Activated naive CD4-positive, alpha-beta T cell treated with anti-CD3 and anti-CD28 coated beads for 36 hours (primary cell): ENCODE results near the gene AMPD2. TPM values are rescaled to one million over a fixed set of nuclear protein-coding genes. Genes with fewer than 3 reads are reported as not detected.

ENCODE experiments used
- CTCF ChIA-PET: fragments of 350-600 bp; sonication (Branson Sonifier 250); formaldehyde crosslinking; loops from one replicate; lab custom pipeline; 2021; ENCODE audit warnings: antibody characterized with exemption; lab: Charles Lee
- DNase-seq: peaks from one replicate; pipeline ENCODE4 v3.0.0-alpha.2; 2020
- H3K27ac Mint-ChIP-seq: one replicate; pipeline ENCODE4 v1.8.0; 2021; ENCODE audit warnings: mild to moderate bottlenecking, mixed read lengths
- H3K27me3 Mint-ChIP-seq: one replicate; pipeline ENCODE4 v1.8.0; 2021; ENCODE audit warnings: low read depth, mixed read lengths
- H3K36me3 Mint-ChIP-seq: one replicate; pipeline ENCODE4 v1.8.0; 2021; ENCODE audit warnings: low read depth, mixed read lengths
- H3K4me1 Mint-ChIP-seq: one replicate; pipeline ENCODE4 v1.8.0; 2021; ENCODE audit warnings: low read depth, mixed read lengths
- H3K4me3 Mint-ChIP-seq: one replicate; pipeline ENCODE4 v1.8.0; 2021; ENCODE audit warnings: mild to moderate bottlenecking, moderate library complexity, mixed read lengths
- H3K9me3 Mint-ChIP-seq: one replicate; pipeline ENCODE4 v1.8.0; 2021; ENCODE audit warnings: mixed read lengths
- intact Hi-C: fragments of 100-400 bp; cut with micrococcal nuclease; formaldehyde crosslinking; loops from one replicate; pipeline ENCODE4 v1.15.1; 2023
- total RNA-seq, 2 experiments: library from RNA; stranded (reverse); gene quantifications; one replicate each; pipeline ENCODE4 v1.2.3, GENCODE V29; 2021

The AMPD2 gene
- total RNA-seq, 2 experiments from 2014 or later = 41.3 to 56.9 TPM

- CTCF ChIA-PET = interaction anchor here (0.9 to 4.3 kb wide), 4 partner anchors 7 to 142 kb away, joined by 3 to 48 read pairs (median 19); partner anchors contain the start of gene CYB561D1
- H3K4me3 Mint-ChIP-seq = no peak overlapping the region
- H3K27me3 Mint-ChIP-seq = no peaks in the 10 kb centered on the region
- DNase-seq = no peak
- H3K36me3 Mint-ChIP-seq = peaks cover 16% of the 10 kb centered on the region
- no peak overlapping the region for H3K27ac Mint-ChIP-seq
- intact Hi-C loops = no loop called here
- H3K9me3 Mint-ChIP-seq = no peaks in the 10 kb centered on the region
- peaks cover 14% of the 10 kb centered on the region for H3K4me1 Mint-ChIP-seq
Measured at GRCh38 chr1:109632671-109633346, 13.2 kb downstream of the AMPD2 start.

DNA sequence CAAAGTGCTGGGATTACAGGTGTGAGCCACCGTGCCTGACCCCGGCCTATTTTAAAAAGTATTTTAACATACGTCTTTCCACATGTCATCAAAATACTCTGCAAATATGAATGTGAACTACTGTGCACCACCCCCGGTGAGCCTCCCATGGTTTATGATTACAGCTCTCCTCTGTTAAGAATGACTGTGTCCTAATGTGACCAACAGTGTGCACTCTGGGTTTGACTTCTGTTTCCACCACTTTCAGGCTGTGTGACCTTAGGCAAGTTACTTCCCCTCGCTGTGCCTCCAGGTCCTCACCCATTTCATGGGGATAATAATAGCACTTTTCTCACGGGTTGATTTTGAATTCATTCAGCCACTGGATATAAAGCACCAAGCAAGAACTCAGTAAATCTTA lies 14.7 kb downstream of the AMPD2 start:
- no peak for DNase-seq
- no peaks in the 10 kb centered on the region for H3K27me3 Mint-ChIP-seq
- CTCF ChIA-PET = interaction anchor here (2.0 to 13.1 kb wide), 3 partner anchors 9 to 140 kb away, joined by 6 to 283 read pairs (median 9); no protein-coding TSS in a partner anchor
- H3K27ac Mint-ChIP-seq = no peak overlapping the region
- peaks cover 12% of the 10 kb centered on the region for H3K36me3 Mint-ChIP-seq
- H3K4me3 Mint-ChIP-seq = no peak overlapping the region
- H3K4me1 Mint-ChIP-seq = peaks cover 14% of the 10 kb centered on the region
- intact Hi-C loops = no loop called here
- no peaks in the 10 kb centered on the region for H3K9me3 Mint-ChIP-seq

- Mint-ChIP-seq H3K36me3 (peaks cover 4% of the 10 kb centered on the region), H3K27me3 (no peaks in the 10 kb centered on the region), H3K9me3 (no peaks in the 10 kb centered on the region), H3K4me1 (peaks cover 16% of the 10 kb centered on the region), H3K4me3 (no peak overlapping the region), H3K27ac (no peak overlapping the region)
- intact Hi-C loops = no loop called here
- CTCF ChIA-PET = interaction anchor here (1.8 to 13.1 kb wide), 6 partner anchors 8 to 348 kb away, joined by 6 to 283 read pairs (median 8); partner anchors contain the start of genes AHCYL1 and GSTM4
- peak; percentile 46 for DNase-seq
Measured at GRCh38 chr1:109634771-109635750, 15.4 kb downstream of the AMPD2 start.

DNA sequence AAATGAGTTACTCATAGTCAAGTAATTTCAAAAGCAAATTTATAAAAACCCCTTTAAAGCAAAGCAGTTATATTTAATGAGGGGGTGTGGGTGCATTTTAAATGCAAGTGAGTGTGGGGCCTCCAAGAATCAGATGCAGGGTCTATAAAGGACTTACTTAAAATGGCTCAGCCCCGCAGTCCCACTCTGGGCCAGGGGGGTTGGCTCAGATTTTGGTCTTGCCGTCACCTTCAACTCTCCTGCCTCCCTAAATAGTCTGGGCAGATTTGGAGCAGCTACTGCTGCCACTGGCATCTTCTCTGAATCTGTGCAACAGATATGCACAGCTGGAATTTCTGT lies 16.2 kb downstream of the AMPD2 start:
- CTCF ChIA-PET = interaction anchor here (0.7 to 13.1 kb wide), 7 partner anchors 17 to 394 kb away, joined by 3 to 283 read pairs (median 9); partner anchors contain the start of genes AHCYL1 and GSTM4
- Mint-ChIP-seq H3K36me3 (peaks cover 4% of the 10 kb centered on the region), H3K27me3 (no peaks in the 10 kb centered on the region), H3K4me3 (no peak overlapping the region), H3K9me3 (no peaks in the 10 kb centered on the region), H3K4me1 (peaks cover 19% of the 10 kb centered on the region), H3K27ac (peak overlapping the region; percentile 17)
- intact Hi-C loops = no loop called here
- DNase-seq = no peak

DNA sequence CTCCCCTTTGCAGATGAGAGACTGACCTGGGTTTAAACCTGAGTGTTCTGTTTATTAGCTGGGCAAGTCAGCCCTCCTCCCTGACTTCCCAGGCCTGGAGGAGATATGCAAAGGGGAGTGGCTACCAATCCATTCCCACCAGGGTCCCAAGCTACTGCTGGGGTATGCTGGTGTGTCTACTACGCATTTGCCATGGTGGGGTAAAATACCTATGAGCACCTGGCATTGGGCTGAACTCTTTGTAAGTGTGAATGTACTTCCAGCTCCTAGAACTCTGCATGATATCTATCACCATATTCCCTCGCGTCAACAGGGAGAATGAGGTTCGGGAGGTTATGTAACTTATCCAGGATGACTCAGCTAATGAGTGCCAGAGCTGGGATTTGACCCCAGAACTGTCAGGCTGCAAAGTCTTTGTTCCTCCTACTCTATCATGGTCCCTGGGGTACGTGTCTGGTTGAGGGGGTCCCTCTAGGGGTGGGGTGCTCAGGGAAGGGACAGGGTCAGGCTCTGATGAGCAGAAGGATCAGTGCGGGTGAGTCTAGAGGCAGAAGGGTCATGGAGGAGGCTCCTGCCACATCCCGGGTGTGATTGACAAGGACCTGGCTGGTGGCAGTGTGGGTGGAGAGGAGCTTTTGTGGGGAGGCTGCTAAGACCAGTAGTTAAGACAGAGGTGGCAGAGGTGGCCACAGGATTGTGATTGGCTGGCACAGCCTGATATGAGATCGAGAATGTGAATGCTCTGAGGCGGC lies 16.7 kb downstream of the AMPD2 start:
- no peak overlapping the region for H3K4me3 Mint-ChIP-seq
- H3K27ac Mint-ChIP-seq = no peak overlapping the region
- no peaks in the 10 kb centered on the region for H3K9me3 Mint-ChIP-seq
- H3K4me1 Mint-ChIP-seq = peaks cover 19% of the 10 kb centered on the region
- CTCF ChIA-PET = interaction anchor here (0.7 to 13.1 kb wide), 9 partner anchors 14 to 393 kb away, joined by 3 to 283 read pairs (median 7); partner anchors contain the start of genes AHCYL1 and GSTM4
- H3K36me3 Mint-ChIP-seq = peaks cover 2% of the 10 kb centered on the region
- intact Hi-C loops = no loop called here
- no peak for DNase-seq
- H3K27me3 Mint-ChIP-seq = no peaks in the 10 kb centered on the region

GRCh38 chr1:109637446-109637845 lies 17.8 kb downstream of the AMPD2 start:
- Mint-ChIP-seq H3K27me3 (no peaks in the 10 kb centered on the region), H3K4me1 (peaks cover 19% of the 10 kb centered on the region), H3K27ac (no peak overlapping the region), H3K36me3 (no peaks in the 10 kb centered on the region), H3K4me3 (no peak overlapping the region), H3K9me3 (no peaks in the 10 kb centered on the region)
- intact Hi-C loops = no loop called here
- DNase-seq = no peak
- CTCF ChIA-PET = interaction anchor here (1.0 to 13.1 kb wide), 8 partner anchors 13 to 346 kb away, joined by 3 to 283 read pairs (median 18); partner anchors contain the start of genes AHCYL1 and GSTM4

GRCh38 chr1:109639063-109639840 lies 19.6 kb downstream of the AMPD2 start:
- Mint-ChIP-seq H3K9me3 (no peaks in the 10 kb centered on the region), H3K27ac (no peak overlapping the region), H3K4me3 (no peak overlapping the region), H3K27me3 (no peaks in the 10 kb centered on the region), H3K4me1 (peaks cover 18% of the 10 kb centered on the region), H3K36me3 (no peaks in the 10 kb centered on the region)
- CTCF ChIA-PET = interaction anchor here (0.6 to 13.1 kb wide), 47 partner anchors 9 to 372 kb away, joined by 3 to 283 read pairs (median 6); partner anchors contain the start of genes AHCYL1, AMPD2, GNAI3 and GNAT2
- intact Hi-C loops = no loop called here
- DNase-seq = no peak

DNA sequence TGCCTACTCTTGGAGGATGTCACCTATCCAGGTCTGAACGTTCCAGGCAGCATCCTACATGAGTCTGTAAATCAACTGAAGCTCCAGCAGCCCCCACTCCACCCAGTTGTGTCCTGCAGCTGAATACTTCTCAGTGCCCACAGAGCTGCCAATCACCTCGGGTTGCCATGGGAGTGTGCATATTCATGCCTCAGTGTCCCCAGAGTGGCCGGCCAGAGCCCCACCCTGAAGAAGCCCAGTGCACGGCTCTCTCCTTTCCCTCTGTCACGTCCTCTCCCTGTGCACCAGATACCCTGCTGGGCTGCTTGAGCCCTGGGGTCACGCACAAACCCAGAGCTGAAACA lies 20.2 kb downstream of the AMPD2 start:
- H3K9me3 Mint-ChIP-seq = no peaks in the 10 kb centered on the region
- no peaks in the 10 kb centered on the region for H3K27me3 Mint-ChIP-seq
- peaks cover 12% of the 10 kb centered on the region for H3K4me1 Mint-ChIP-seq
- intact Hi-C loops = loop anchor here (1.0 kb wide), 1 partner anchor 94 kb away; no protein-coding TSS in a partner anchor
- no peak overlapping the region for H3K4me3 Mint-ChIP-seq
- H3K36me3 Mint-ChIP-seq = no peaks in the 10 kb centered on the region
- CTCF ChIA-PET = interaction anchor here (0.5 to 13.1 kb wide), 59 partner anchors 9 to 808 kb away, joined by 3 to 283 read pairs (median 5); partner anchors contain the start of genes AHCYL1, AMPD2, GNAI3 and GNAT2
- no peak for DNase-seq
- no peak overlapping the region for H3K27ac Mint-ChIP-seq

- intact Hi-C loops = loop anchor here (1.0 kb wide), 1 partner anchor 94 kb away; no protein-coding TSS in a partner anchor
- CTCF ChIA-PET = interaction anchor here (0.5 to 13.1 kb wide), 63 partner anchors 10 to 809 kb away, joined by 3 to 283 read pairs (median 5); partner anchors contain the start of genes AHCYL1, AMPD2, GNAI3 and GNAT2
- Mint-ChIP-seq H3K9me3 (no peaks in the 10 kb centered on the region), H3K4me1 (peaks cover 7% of the 10 kb centered on the region), H3K27ac (no peak overlapping the region), H3K4me3 (no peak overlapping the region), H3K27me3 (no peaks in the 10 kb centered on the region), H3K36me3 (no peaks in the 10 kb centered on the region)
- peak; percentile 96 for DNase-seq
Measured at GRCh38 chr1:109640285-109640865, 20.7 kb downstream of the AMPD2 start.

- no peaks in the 10 kb centered on the region for H3K27me3 Mint-ChIP-seq
- intact Hi-C loops = no loop called here
- no peak overlapping the region for H3K4me3 Mint-ChIP-seq
- H3K4me1 Mint-ChIP-seq = peaks cover 5% of the 10 kb centered on the region
- H3K36me3 Mint-ChIP-seq = no peaks in the 10 kb centered on the region
- CTCF ChIA-PET = interaction anchor here (0.6 to 13.1 kb wide), 35 partner anchors 10 to 389 kb away, joined by 3 to 283 read pairs (median 6); partner anchors contain the start of genes AHCYL1, AMPD2, GNAI3 and GNAT2
- no peak overlapping the region for H3K27ac Mint-ChIP-seq
- H3K9me3 Mint-ChIP-seq = no peaks in the 10 kb centered on the region
- DNase-seq = no peak
Measured at GRCh38 chr1:109641078-109641740, 21.6 kb downstream of the AMPD2 start.
